Caco-2 (cell line): Measurements from ENCODE around the gene GAS6. TPM values are rescaled to one million over a fixed set of nuclear protein-coding genes. Genes with fewer than 3 reads are reported as not detected.

ENCODE experiments used
- BruUV-seq: library from RNA; stranded (reverse); fragments of 400-500 nt; replicated peaks from 2 replicates; lab custom pipeline; 2021; lab: Mats Ljungman, UMichigan
- CTCF ChIA-PET: fragments of 300-600 bp; sonication (Branson Sonifier 250); formaldehyde crosslinking; loops from one replicate; lab custom pipeline; 2022; ENCODE audit warnings: antibody characterized with exemption; lab: Charles Lee
- POLR2A ChIA-PET: fragments of 300-600 bp; sonication (Branson Sonifier 250); formaldehyde crosslinking; loops from one replicate; lab custom pipeline; 2022; ENCODE audit warnings: antibody characterized with exemption; lab: Charles Lee
- DNase-seq, 2 experiments: peaks; one replicate each; pipeline versions ENCODE4 v3.0.0 to v3.0.0-alpha.2; 2020 to 2022
- H3K27me3 ChIP-seq: replicated peaks from 2 replicates; pipeline ENCODE4 v1.6.0; 2011; ENCODE audit warnings: low read length; ENCODE audit not compliant: control insufficient read depth, insufficient read depth
- H3K36me3 ChIP-seq: 2 replicates; pipeline ENCODE4 v1.5.1; 2011; ENCODE audit warnings: low read length; ENCODE audit not compliant: control insufficient read depth, insufficient read depth
- H3K4me1 ChIP-seq: fragments of 250-450 bp; sonication (Bioruptor Pico); 2 replicates; pipeline ENCODE4 v1.5.1; 2020; ENCODE audit warnings: mild to moderate bottlenecking
- H3K4me3 ChIP-seq: 2 replicates; pipeline ENCODE4 v1.5.1; 2011; ENCODE audit warnings: low read depth, mild to moderate bottlenecking, control low read depth, low read length
- H3K9me3 ChIP-seq: fragments of 250-450 bp; sonication (Bioruptor Pico); 2 replicates; pipeline ENCODE4 v1.5.1; 2020; ENCODE audit warnings: mild to moderate bottlenecking, moderate library complexity
- H3K27ac Mint-ChIP-seq: one replicate; pipeline ENCODE4 v1.8.0; 2022; ENCODE audit warnings: mixed read lengths; ENCODE audit not compliant: unreplicated experiment
- H3K27me3 Mint-ChIP-seq: one replicate; pipeline ENCODE4 v1.8.0; 2022; ENCODE audit warnings: mixed read lengths; ENCODE audit not compliant: insufficient read depth, unreplicated experiment
- H3K36me3 Mint-ChIP-seq: one replicate; pipeline ENCODE4 v1.8.0; 2022; ENCODE audit warnings: mild to moderate bottlenecking, mixed read lengths; ENCODE audit not compliant: insufficient read depth, unreplicated experiment
- H3K4me1 Mint-ChIP-seq: one replicate; pipeline ENCODE4 v1.8.0; 2022; ENCODE audit warnings: low read depth, mixed read lengths; ENCODE audit not compliant: unreplicated experiment
- H3K4me3 Mint-ChIP-seq: one replicate; pipeline ENCODE4 v1.8.0; 2022; ENCODE audit warnings: mild to moderate bottlenecking, moderate library complexity, mixed read lengths; ENCODE audit not compliant: unreplicated experiment
- H3K9me3 Mint-ChIP-seq: one replicate; pipeline ENCODE4 v1.8.0; 2022; ENCODE audit warnings: mixed read lengths; ENCODE audit not compliant: unreplicated experiment
- intact Hi-C: fragments of 100-400 bp; cut with micrococcal nuclease; formaldehyde crosslinking; loops from one replicate; pipeline ENCODE4 v1.10.0; 2022; ENCODE audit not compliant: unreplicated experiment
- total RNA-seq: library from RNA; stranded (reverse); gene quantifications from 2 replicates; pipeline ENCODE4 v1.2.3, GENCODE V29; 2022
- TF ChIP-seq, protein P1 (sequence below), 2 experiments: fragments of 200-600 bp in 1 of 2; IDR thresholded peaks; 1 replicate in 1 of 2; 2 replicates in 1 of 2; pipeline versions ENCODE4 v1.5.1 to v1.8.0; 2011 to 2022; ENCODE audit warnings: antibody characterized with exemption in 1 of 2, control low read depth in 1 of 2, inconsistent platforms in 1 of 2, low read depth in 1 of 2, low read length in 1 of 2, mild to moderate bottlenecking in 1 of 2, moderate library complexity in 1 of 2; ENCODE audit not compliant: insufficient read depth in 1 of 2, severe bottlenecking in 1 of 2, unreplicated experiment in 1 of 2

Gene GAS6
- total RNA-seq, 1 experiment from 2014 or later: 34.8 TPM

- Histone ChIP-seq H3K36me3 (0 out of 2 replicates have a peak, but pooled peaks cover 1% of the 10 kb centered on the region), H3K9me3 (no peaks in the 10 kb centered on the region), H3K4me1 (peaks cover 6% of the 10 kb centered on the region; the same call in 1 of the 2 replicates), H3K27me3 (no peaks in the 10 kb centered on the region), H3K4me3 (no peak overlapping the region)
- ChIA-PET POLR2A (no interaction called here), CTCF (no interaction called here)
- TF ChIP-seq, protein P1, sequence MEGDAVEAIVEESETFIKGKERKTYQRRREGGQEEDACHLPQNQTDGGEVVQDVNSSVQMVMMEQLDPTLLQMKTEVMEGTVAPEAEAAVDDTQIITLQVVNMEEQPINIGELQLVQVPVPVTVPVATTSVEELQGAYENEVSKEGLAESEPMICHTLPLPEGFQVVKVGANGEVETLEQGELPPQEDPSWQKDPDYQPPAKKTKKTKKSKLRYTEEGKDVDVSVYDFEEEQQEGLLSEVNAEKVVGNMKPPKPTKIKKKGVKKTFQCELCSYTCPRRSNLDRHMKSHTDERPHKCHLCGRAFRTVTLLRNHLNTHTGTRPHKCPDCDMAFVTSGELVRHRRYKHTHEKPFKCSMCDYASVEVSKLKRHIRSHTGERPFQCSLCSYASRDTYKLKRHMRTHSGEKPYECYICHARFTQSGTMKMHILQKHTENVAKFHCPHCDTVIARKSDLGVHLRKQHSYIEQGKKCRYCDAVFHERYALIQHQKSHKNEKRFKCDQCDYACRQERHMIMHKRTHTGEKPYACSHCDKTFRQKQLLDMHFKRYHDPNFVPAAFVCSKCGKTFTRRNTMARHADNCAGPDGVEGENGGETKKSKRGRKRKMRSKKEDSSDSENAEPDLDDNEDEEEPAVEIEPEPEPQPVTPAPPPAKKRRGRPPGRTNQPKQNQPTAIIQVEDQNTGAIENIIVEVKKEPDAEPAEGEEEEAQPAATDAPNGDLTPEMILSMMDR (IDR thresholded peaks at IDR 0.05; ENCODE audit: insufficient read depth in 1 of 2, low read depth in 1 of 2, low read length in 1 of 2, severe bottlenecking in 1 of 2, unreplicated experiment in 1 of 2): no peak
- BruUV-seq: no TSS peak
- no peak for DNase-seq
- no peaks in the 10 kb centered on the region for H3K9me3 Mint-ChIP-seq
- peaks cover 21% of the 10 kb centered on the region for H3K36me3 Mint-ChIP-seq
- no peak overlapping the region for H3K27ac Mint-ChIP-seq
- no peaks in the 10 kb centered on the region for H3K27me3 Mint-ChIP-seq
- intact Hi-C loops: loop anchor here (1.0 to 2.0 kb wide), 4 partner anchors 42 to 408 kb away; no protein-coding TSS in a partner anchor
- no peaks in the 10 kb centered on the region for H3K4me1 Mint-ChIP-seq
- H3K4me3 Mint-ChIP-seq: peak overlapping the region; percentile 49
These were observed 45.8 kb downstream of the GAS6 start for GRCh38 chr13:113817860-113818691.

- H3K27me3 ChIP-seq: no peaks in the 10 kb centered on the region
- intact Hi-C loops: loop anchor here (1.0 to 2.0 kb wide), 4 partner anchors 43 to 409 kb away; no protein-coding TSS in a partner anchor
- H3K9me3 ChIP-seq: no peaks in the 10 kb centered on the region
- BruUV-seq: no TSS peak
- ChIA-PET POLR2A (no interaction called here), CTCF (no interaction called here)
- no peaks in the 10 kb centered on the region for H3K9me3 Mint-ChIP-seq
- 0 out of 2 replicates have a peak, but pooled peaks cover under 1% of the 10 kb centered on the region for H3K36me3 ChIP-seq
- peak; percentile 90 to 92 for DNase-seq
- peaks cover 21% of the 10 kb centered on the region for H3K36me3 Mint-ChIP-seq
- TF ChIP-seq, protein P1 (IDR thresholded peaks at IDR 0.05; ENCODE audit: insufficient read depth in 1 of 2, low read depth in 1 of 2, low read length in 1 of 2, severe bottlenecking in 1 of 2, unreplicated experiment in 1 of 2): peak; percentile 86 to 94
- peak overlapping the region; percentile 49 for H3K4me3 Mint-ChIP-seq
- H3K4me1 ChIP-seq: peaks cover 6% of the 10 kb centered on the region; the same call in 1 of the 2 replicates
- no peaks in the 10 kb centered on the region for H3K4me1 Mint-ChIP-seq
- H3K27me3 Mint-ChIP-seq: no peaks in the 10 kb centered on the region
- H3K27ac Mint-ChIP-seq: no peak overlapping the region
- no peak overlapping the region for H3K4me3 ChIP-seq
These were observed 46.7 kb downstream of the GAS6 start for GRCh38 chr13:113816946-113817859.
